ENCODE measurements around the gene PMEPA1. TPM values are rescaled to one million over a fixed set of nuclear protein-coding genes. Genes with fewer than 3 reads are reported as not detected.

Gene PMEPA1
- total and polyA plus RNA-seq, 4 donors = 0.61 to 1.5 (median 1.1) TPM

- H3K4me3 ChIP-seq (ENCODE audit: low read depth in 1 of 3, low read length in 3 of 3) = no peak overlapping the region
- no peaks in the 10 kb centered on the region for H3K4me1 ChIP-seq (ENCODE audit: control insufficient read depth in 4 of 4, insufficient read depth in 4 of 4, low read length in 3 of 4)
These were observed 36.8 kb downstream of the PMEPA1 start for GRCh38 chr20:57672953-57673575.

More at GRCh38 chr20:57672953-57673575, 36.8 kb downstream of the PMEPA1 start:
- TF ChIP-seq EGR1 (IDR thresholded peaks at IDR 0.05; ENCODE audit: low read depth in 2 of 2) (no peak), HNF4A (conservative IDR thresholded peaks at IDR 0.05) (no peak), TAF1 (conservative IDR thresholded peaks at IDR 0.05) (no peak), MAX (IDR thresholded peaks at IDR 0.05) (no peak), REST (IDR thresholded peaks at IDR 0.05) (no peak), ZBTB33 (IDR thresholded peaks at IDR 0.05) (no peak), RXRA (IDR thresholded peaks at IDR 0.05) (no peak), NR2F2 (IDR thresholded peaks at IDR 0.05) (no peak), YY1 (IDR thresholded peaks at IDR 0.05) (no peak), FOXA2 (IDR thresholded peaks at IDR 0.05) (no peak), JUND (IDR thresholded peaks at IDR 0.05) (no peak), FOXA1 (IDR thresholded peaks at IDR 0.05) (no peak), ATF3 (IDR thresholded peaks at IDR 0.05) (no peak), RAD21 (IDR thresholded peaks at IDR 0.05) (no peak), SP1 (IDR thresholded peaks at IDR 0.05) (no peak), HNF4G (IDR thresholded peaks at IDR 0.05) (no peak)
- Histone ChIP-seq H3K9me3 (ENCODE audit: control insufficient read depth in 4 of 4, low read length in 3 of 4) (no peaks in the 10 kb centered on the region), H3K9ac (ENCODE audit: low read depth in 1 of 2, low read length in 2 of 2) (no peak overlapping the region), H3K36me3 (ENCODE audit: control insufficient read depth in 4 of 4, insufficient read depth in 3 of 4, low read depth in 1 of 4, low read length in 3 of 4) (no peaks in the 10 kb centered on the region), H3K27me3 (ENCODE audit: control insufficient read depth in 4 of 4, insufficient read depth in 4 of 4, low read length in 3 of 4) (peaks cover 0 to 6% (median 0%) of the 10 kb centered on the region in 4 donors), H3K27ac (ENCODE audit: low read depth in 1 of 2, low read length in 2 of 2) (no peak overlapping the region)
- no peak for DNase-seq (ENCODE audit: low spot score)
- WGBS = 85% methylated on average over 17 of the region's 17 CpGs
